ENCODE data around the gene SHE. TPM values are rescaled to one million over a fixed set of nuclear protein-coding genes. Genes with fewer than 3 reads are reported as not detected.

SHE gene
- total RNA-seq, 1 experiment from 2014 or later: not detected

- no peak overlapping the region for H3K27ac Mint-ChIP-seq (ENCODE audit: unreplicated experiment)
- no peaks in the 10 kb centered on the region for H3K36me3 Mint-ChIP-seq (ENCODE audit: insufficient read depth, unreplicated experiment)
- no peak for TF ChIP-seq CTCF (IDR thresholded peaks at IDR 0.05; ENCODE audit: unreplicated experiment)
- no peak overlapping the region for H3K4me3 Mint-ChIP-seq (ENCODE audit: low read depth, unreplicated experiment)
- intact Hi-C loops (cut with micrococcal nuclease; ENCODE audit: unreplicated experiment): no loop called here
- no peak for DNase-seq
- no peaks in the 10 kb centered on the region for H3K4me1 Mint-ChIP-seq (ENCODE audit: low read depth, unreplicated experiment)
- peaks cover 83% of the 10 kb centered on the region for H3K27me3 Mint-ChIP-seq (ENCODE audit: unreplicated experiment)
- CTCF ChIA-PET: no interaction called here
- no TSS peak for BruUV-seq (replicated peaks)
- H3K9me3 Mint-ChIP-seq (ENCODE audit: low read depth, unreplicated experiment): no peaks in the 10 kb centered on the region
Observed at GRCh38 chr1:154520333-154520732, 18.1 kb upstream of the SHE start.

- Mint-ChIP-seq H3K4me1 (ENCODE audit: low read depth, unreplicated experiment) (no peaks in the 10 kb centered on the region), H3K27ac (ENCODE audit: unreplicated experiment) (no peak overlapping the region), H3K4me3 (ENCODE audit: low read depth, unreplicated experiment) (no peak overlapping the region), H3K9me3 (ENCODE audit: low read depth, unreplicated experiment) (no peaks in the 10 kb centered on the region), H3K36me3 (ENCODE audit: insufficient read depth, unreplicated experiment) (no peaks in the 10 kb centered on the region), H3K27me3 (ENCODE audit: unreplicated experiment) (peaks cover 83% of the 10 kb centered on the region)
- intact Hi-C loops (cut with micrococcal nuclease; ENCODE audit: unreplicated experiment): no loop called here
- CTCF ChIA-PET: no interaction called here
- no peak for TF ChIP-seq CTCF (IDR thresholded peaks at IDR 0.05; ENCODE audit: unreplicated experiment)
- no peak for DNase-seq
- BruUV-seq (replicated peaks): no TSS peak
Observed at GRCh38 chr1:154519591-154519991, 17.4 kb upstream of the SHE start.

- CTCF ChIA-PET: no interaction called here
- no peak for DNase-seq
- intact Hi-C loops (cut with micrococcal nuclease; ENCODE audit: unreplicated experiment): no loop called here
- no TSS peak for BruUV-seq (replicated peaks)
- TF ChIP-seq CTCF (IDR thresholded peaks at IDR 0.05; ENCODE audit: unreplicated experiment): no peak
- Mint-ChIP-seq H3K9me3 (ENCODE audit: low read depth, unreplicated experiment) (no peaks in the 10 kb centered on the region), H3K4me1 (ENCODE audit: low read depth, unreplicated experiment) (no peaks in the 10 kb centered on the region), H3K4me3 (ENCODE audit: low read depth, unreplicated experiment) (no peak overlapping the region), H3K27me3 (ENCODE audit: unreplicated experiment) (peaks cover 83% of the 10 kb centered on the region), H3K36me3 (ENCODE audit: insufficient read depth, unreplicated experiment) (no peaks in the 10 kb centered on the region), H3K27ac (ENCODE audit: unreplicated experiment) (no peak overlapping the region)
Observed at GRCh38 chr1:154517661-154518060, 15.4 kb upstream of the SHE start.

- DNase-seq: no peak
- intact Hi-C loops (cut with micrococcal nuclease; ENCODE audit: unreplicated experiment): no loop called here
- H3K27ac Mint-ChIP-seq (ENCODE audit: unreplicated experiment): no peak overlapping the region
- no peak overlapping the region for H3K4me3 Mint-ChIP-seq (ENCODE audit: low read depth, unreplicated experiment)
- H3K4me1 Mint-ChIP-seq (ENCODE audit: low read depth, unreplicated experiment): no peaks in the 10 kb centered on the region
- H3K36me3 Mint-ChIP-seq (ENCODE audit: insufficient read depth, unreplicated experiment): no peaks in the 10 kb centered on the region
- no TSS peak for BruUV-seq (replicated peaks)
- no peak for TF ChIP-seq CTCF (IDR thresholded peaks at IDR 0.05; ENCODE audit: unreplicated experiment)
- H3K27me3 Mint-ChIP-seq (ENCODE audit: unreplicated experiment): peaks cover 70% of the 10 kb centered on the region
- CTCF ChIA-PET: no interaction called here
- H3K9me3 Mint-ChIP-seq (ENCODE audit: low read depth, unreplicated experiment): no peaks in the 10 kb centered on the region
Observed at GRCh38 chr1:154514066-154514553, 11.9 kb upstream of the SHE start.

Measured in Calu3 (cell line).